DMS 273 treated with DMSO at 0.1 percent for 48 hours (cell line): ENCODE measurements around the gene DCDC1.
"Not testable (repeated sequence)": the region's sequence is repeated elsewhere in the genome, so short reads cannot be mapped to it uniquely, and the experiment has no call there.

Experiments used
- DNase-seq: peaks from one replicate; lab custom pipeline; 2025; lab: John Stamatoyannopoulos, UW

DCDC1 gene

DNA sequence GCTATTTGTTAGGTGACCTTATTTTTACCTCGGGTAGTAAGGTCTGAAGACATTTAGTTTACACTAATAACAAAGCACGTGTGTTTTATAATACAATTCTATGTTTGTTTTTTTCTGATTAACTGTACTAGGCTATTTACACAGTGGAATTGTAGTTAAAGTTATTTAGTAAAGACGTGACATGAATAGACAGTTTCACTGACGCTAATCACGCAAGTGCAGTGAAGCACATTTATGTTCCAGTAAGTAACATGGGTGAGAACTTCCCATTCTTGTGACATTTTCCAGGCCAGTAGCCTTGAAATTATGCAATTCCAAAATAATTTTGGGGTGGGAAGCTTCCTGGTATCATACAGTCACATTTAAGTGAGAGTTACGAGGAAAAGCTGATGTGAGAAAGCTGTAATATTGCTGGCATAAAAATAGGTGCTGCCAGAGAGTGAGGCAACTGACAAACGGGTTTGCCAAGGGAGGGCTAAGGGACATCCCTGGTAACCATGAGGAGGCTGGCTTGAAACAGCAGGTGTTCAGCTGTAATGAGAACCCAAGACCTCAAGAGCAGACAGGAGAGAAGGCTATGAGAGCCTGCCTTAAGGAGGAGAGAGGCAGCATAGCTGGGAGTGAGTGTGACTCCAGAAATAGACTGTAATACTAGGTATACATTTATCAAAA is 378.8 kb downstream of the DCDC1 start:
- no peak for DNase-seq

DNA sequence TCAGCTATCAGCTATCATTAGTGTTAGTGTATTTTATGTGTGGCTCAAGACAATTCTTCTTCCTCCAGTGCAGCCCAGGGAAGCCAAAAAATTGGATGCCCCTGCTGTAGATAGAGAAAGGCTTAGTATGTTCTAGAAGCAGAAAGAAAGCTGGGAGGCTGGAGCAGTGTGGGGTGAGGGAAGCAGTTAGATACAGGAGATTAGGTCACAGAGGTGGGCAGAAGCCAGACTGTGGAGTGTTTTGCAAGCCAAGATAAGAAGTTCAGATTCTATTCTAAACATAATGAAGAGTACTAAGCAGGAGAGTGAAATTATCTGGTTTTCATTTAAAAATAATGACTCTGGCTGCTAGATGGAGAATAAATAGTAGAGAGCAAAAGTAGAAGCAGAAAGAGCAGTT is 381.7 kb downstream of the DCDC1 start:
- no peak for DNase-seq

DNA sequence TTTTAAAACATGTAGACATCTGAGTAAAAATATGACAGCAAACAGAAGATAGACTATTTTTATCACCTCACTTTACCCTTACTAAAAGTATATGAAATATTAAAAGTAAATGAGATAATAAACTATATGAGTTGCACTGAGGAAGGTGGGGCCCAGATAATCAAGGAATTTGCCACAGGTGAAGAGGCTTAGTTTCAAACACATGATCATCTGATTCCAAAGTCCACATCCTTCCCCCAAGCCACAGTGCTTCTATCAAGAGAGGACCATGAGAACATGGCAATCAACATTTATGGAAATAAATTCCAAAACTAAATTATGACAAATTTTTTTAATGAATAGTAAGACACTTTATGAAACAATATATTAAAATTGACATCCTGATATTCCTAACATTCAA is 384.0 kb downstream of the DCDC1 start:
- no peak for DNase-seq

DNA sequence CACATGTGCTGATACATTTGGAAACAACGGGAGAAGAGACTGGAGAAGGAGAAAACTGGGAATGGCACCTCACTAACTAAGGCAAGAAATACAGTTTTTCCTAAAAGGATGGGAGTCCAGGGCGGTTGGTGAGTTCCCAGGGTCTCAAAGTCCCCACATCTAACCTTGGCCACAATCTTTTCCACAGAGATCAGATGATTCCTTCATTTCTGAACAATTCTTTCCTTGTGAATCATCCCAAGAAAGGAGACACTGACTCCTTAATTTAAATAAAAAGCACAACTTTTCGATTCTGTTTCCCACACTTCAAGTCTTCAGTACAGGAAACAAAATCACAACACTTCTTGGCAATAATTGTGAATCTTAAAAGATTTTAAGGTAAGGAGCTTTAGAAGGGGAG is 384.7 kb downstream of the DCDC1 start:
- no peak for DNase-seq

DNA sequence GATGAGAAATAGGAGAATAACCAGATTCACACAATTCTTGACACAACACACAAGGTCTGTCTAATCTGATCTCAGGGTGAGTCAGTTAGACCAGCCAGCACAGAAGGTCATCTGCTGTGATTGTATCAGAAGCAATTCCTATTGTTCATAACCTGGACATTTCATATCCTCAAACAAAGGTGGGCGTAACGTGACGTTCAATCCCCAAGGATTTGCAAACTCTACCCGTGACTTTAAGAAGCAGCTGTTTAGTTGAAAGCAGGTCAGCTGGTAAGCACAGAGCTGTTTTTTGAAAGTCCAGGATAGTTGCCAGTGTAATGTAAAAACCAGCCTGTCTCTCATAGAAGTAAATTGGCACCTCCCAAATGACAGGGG is 385.1 kb downstream of the DCDC1 start:
- no peak for DNase-seq

DNA sequence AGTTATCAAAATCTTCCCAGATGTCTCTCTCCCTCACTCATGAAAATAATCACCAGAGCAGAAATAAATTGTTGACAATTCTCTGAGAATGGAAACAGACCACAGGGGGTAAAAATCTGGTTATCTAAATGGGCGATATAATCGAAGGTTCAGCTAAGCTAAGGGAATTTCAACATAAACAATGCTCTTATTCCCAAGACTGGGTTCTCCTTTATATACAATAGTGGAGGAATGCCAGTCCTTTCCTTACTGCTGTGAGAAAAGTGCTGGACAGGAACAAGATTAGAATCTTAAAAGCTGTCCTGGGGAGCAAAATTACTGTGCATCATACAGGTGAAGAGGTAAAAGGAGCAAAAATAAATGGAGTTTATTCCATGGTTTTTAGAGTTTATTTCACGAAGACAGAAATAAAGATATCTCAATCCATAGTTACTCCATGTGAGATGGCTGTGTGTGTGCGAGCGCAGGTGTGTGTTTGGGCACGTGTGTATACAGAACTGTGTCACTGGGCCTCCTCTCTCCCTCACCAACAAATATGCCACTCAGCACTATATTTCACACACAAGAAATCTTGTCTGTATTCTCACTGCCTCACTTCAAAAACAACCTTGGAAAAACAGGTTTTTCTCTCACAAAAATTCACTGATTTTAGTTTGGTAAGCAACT is 385.6 kb downstream of the DCDC1 start:
- DNase-seq: no peak

DNA sequence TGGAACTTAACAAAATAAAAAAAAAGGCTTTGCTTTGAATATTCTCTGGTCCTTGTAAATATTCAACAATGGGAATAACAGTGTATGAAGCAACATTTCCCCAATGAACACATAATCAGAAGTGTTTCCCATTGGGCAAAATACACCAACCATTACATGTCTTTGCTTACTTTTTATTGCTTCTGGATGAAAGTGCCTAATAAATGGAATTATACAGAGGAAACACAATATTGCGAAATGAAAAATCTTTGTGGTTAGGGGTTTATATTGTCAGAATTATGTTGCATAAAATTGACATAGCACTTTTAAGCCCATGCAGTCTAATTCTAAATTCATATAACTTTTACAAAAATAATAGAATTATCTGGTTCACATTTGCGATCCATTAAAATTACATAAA is 386.4 kb downstream of the DCDC1 start:
- no peak for DNase-seq

DNA sequence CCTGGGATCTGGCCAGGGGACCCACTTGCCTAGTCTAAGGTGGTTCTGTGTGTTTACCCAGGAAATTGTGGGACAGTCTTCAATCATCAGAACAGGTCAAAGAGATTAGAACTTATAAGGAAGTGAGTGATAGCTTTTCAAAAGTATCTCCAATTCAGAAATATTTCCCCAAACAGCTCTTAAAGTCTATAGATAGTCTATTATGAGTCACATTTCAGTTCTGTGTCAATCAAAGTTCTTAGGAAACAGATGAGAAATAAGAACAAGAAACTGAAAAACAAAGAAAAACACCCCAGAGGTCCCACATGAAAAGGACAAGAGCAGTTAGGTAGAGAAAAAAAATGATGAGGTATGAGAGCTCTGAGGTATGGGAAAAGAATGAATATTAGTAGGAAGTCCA is 402.0 kb downstream of the DCDC1 start:
- DNase-seq: no peak

DNA sequence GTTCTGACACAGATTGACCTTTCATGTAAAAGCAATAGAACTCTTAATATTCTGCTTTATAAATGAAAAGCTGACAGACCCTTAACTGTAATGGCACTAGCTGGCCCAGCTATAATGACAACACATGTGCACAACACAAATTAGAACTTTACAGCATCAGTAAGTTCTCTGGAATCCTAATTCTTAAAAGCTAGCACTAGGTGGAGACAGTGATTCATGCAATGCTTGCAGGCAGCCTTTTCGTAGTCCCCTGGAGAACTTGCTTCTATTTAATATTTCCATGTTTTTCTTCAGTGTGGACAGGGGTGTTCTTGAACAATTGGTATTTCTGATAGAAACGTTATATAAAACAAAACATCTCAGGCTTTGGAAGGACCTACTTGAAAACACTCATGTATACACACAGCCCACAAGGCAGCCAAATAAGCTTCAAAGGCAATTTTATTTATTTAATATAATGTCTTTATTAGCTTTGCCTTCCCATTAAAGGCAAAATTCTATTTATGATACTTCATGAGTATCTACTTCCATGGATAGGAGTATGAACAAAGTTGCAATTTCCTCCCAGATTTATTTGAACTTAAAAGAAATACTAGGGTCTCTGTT is 409.0 kb downstream of the DCDC1 start:
- peak; percentile 4 for DNase-seq

DNA sequence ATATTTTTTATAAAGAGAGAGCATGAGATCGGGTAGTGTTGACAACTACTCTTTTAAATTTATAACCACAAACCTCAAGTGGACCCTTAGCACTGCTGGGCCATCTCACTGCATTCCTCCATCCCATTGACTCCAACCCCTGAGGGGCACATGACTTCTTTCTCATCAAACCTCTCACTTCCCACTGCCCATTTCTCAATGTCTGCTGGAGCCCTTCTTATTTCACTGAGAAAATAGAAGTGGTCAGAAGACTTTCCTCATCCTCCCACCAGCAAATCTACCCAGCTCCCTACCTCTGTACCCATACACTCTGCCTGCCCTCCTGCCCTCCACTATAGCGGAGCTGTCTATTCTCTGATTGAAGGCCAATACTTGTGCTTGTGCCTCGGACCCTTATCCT is 412.8 kb downstream of the DCDC1 start:
- no peak for DNase-seq

DNA sequence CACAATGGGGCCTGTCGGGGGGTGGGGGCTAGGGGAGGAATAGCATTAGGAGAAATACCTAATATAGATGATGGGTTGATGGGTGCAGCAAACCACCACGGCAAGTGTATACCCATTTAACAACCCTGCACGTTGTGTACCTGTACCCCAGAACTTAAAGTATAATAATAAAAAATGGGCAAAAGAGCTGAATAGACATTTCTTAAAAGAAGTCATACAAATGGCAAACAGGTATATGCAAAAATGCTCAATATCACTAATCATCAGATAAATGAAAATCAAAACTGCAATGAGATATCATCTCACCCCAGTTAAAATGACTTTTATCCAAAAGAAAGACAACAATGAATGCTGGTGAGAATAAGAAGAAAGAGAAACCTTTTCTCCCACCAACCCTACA is 419.7 kb downstream of the DCDC1 start:
- no peak for DNase-seq

DNA sequence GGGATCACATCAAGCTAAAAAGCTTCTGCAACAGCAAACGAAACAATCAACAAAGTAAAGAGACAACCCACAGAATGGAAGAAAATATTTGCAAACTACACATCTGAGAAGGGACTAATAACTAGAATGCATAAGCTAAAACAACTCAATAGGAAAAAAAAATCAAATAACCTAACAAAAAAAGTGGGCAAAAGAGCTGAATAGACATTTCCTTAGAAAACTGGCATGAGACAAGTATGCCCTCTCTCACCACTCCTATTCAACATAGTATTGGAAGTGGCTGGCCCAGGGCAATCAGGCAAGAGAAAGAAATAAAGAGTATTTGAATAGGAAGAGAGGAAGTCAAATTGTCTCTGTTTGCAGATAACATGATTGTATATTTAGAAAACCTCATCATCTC is 421.8 kb downstream of the DCDC1 start:
- DNase-seq: not testable (repeated sequence)

DNA sequence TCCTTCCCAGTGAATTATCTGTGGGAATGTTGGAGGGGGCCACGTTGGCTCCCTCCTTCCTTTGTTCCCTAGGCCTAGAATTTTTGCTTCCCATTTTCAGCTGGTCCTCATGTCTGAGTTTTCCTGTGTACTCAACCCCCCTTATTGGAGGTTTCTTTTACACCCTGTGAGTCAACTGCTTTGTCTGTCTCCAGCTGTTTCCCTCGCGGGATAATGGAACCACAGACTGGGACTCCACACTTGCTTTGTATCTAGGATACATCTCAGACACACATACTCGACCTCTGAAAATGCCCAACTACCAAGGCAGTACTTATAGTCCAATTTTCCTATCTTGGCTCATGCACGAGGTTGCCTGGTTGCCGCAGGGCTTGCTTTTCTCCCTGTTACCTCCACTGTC is 430.7 kb downstream of the DCDC1 start:
- DNase-seq: no peak

DNA sequence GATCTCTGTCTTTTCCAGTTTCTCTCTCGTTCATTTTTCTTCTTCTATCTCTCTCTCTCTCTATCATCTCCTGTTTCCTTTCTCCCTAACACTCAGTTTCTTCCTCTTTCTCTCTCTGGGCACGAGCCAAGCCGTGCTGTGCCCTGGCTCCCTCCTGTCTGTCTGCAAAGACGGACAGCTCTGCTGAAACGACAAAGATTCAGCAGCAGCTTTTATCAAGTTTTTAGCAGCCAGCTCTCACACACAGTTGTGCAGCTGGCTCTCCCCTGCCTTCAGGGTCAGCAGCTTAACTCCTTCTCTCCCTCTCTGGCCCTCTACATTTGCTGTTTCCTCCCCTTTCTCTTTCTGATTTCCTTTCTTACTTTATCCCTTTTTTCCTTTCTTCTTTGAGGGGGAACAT is 431.4 kb downstream of the DCDC1 start:
- no peak for DNase-seq

DNA sequence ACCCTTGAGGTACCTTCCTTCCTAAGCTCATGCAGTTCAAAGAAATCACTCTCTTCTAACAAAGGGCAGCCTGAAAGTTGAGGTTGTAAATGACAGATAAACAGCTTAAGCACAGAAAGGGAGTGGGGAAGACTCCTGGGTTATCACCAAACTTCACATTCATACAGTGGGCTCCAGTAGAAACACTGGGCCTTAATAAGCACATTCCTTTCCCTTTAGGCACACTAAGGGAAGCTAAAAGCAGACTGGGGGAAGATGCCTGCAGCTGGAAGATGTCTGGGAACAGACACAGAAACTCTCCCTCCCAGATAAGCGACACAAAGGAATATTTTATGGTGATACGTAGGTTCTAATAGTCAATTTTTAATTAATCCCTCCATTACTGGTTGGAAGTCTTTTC is 433.0 kb downstream of the DCDC1 start:
- no peak for DNase-seq

DNA sequence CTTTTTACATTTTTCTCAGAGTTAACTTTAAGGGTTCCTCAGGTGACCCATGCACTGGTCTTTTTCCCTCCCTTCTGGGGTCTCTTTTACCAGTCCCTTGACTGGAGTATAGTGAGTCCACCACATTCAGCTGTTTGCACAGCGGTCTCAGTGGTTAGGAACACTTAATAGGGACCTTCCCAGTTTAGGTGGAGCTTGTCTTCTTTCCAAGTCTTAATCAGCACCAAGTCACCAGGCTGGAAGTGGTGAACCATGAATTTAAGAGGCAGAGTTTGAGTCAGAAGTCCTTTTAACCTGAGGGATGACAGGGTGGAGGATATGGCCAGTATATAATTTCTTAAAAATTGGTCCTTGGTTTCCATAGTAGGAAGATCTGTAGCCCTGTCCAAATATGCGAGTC is 433.7 kb downstream of the DCDC1 start:
- DNase-seq: no peak

DNA sequence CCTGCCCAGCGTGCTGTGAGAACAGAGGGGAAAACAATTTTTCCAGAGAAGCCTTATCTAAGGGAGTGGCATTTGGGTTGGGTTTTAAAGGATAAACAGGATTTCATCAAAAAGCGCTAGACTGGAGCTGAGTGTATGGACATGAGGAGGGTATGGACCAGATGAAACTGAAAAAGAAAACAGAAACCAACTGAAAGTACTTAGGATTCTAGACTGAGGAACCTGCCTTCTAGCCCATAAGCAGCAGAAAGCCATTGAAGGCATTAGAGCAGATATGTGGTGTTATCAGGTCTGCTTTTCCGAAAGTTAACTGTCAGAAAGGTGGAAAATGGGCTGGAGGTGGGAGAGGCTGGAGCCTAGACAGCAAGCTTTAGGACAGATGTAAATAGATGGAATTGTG is 443.4 kb downstream of the DCDC1 start:
- DNase-seq: no peak

DNA sequence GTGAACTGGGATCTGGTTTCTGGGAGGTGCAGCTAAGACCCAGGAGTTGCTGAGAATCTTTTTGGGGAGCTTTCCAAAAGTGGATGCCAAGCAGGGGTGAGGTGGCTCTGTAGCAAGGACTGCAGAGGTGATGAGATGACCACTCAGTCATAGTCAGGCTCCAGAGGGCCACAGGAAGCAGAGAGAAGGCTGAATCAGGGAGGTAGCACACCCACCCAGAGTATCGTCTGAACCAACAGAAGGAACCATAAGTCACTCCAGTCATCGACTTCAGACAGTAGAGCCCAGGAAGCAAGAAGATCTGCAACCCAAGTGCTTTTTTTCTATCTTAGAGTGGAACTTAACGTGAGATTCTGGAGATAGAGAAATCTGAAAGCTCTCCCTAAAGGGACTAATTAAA is 447.7 kb downstream of the DCDC1 start:
- DNase-seq: no peak

DNA sequence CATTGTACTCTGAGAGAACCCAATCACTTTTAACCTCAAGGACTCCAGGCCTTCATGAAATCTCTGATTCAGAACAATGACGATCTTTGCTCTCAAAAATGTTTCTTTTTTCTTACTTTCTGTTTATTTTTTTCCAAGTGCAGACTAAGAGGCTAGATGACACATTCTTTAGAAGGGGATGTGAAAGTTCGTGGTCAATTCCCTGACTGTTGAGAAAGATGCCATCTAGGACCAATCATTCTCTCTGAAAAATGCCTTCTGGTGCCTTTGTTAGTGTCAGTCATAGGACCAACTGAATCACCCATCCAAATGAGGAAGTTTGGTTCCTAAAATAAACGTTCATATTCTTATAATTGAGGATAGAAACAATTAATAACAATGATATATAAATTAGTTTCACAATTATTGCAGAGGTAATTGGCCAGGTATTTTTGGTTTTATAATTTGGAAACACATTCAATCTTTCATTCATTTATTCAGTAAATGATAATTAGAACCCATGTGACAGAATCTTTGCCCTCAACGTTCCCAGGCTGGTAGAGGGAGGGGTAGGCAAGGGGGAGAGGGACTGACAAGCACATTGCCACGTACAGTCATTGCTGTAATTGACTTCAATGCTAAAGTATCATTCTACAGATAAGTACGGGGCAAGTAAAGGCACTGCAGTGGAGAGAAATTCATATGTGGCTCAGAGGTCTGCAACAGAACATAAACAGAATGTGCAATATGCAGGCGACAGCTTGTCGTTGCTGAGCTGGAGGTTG is 450.0 kb downstream of the DCDC1 start:
- no peak for DNase-seq

DNA sequence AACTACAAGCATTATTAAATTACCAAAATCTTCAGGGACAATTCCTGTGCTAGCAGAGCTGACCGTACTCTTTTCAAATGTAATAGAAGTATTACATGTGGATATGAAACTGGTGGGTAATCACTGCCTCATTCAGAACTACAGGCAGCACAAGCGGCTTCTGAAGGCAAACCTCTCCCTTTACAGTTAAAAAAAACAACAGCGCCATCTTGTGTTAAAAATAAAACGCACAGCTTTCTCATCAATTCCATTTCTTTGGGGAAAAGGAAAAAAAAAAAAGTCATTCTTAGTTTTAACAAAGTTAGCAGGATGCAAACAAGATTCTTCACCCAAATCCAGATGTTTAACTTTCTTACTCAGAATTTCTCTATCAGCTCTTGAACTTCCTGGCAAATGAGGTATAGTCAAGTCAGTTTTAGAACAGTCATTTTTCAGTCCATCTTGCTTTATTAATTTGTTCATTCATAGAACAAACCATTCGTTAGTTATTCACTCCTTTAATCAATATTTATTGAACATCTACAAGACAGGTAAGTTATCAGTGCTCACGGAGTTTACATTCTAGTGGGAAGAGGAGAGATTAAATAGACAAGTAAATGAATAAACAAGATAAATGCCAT is 451.6 kb downstream of the DCDC1 start:
- DNase-seq: no peak

DNA sequence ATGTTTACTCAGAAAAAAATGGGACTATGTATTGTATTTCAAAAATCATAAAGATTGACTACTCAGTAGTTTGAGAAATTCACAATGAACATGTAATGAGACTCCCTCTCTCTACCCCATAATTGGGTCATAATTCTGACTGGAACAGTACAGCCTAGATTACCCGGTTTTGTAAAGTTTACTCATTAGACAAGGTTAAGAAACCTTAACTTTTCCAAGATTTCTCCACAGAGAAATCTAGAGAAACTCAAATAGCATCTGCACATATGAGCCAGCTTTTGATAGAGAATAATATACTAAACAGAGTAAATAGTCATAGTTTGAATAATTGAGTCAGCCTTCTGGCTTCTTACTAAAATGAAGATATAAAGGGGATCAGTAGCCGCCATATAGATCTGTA is 452.3 kb downstream of the DCDC1 start:
- no peak for DNase-seq

DNA sequence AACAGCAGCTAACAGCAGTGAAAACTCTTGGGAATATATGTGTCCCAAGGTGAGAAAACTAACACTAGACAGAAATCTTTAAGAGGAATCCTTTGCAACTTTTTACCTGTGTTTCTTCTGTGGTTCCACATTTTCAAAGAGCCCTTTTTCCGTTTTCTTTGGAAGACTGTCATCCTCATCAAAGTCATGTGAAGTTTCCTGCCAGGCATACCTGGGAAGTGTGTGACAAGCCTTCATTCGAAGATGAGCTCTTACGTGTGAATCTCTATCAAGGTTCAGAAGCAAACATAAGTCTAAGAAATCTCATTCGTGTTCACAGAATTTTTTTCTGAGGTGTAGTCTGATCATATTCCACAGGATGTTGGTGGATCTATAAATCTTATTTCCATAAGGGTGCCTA is 452.8 kb downstream of the DCDC1 start:
- DNase-seq: no peak
